GM12891 (cell line): ENCODE measurements around the gene NDUFB8.

ENCODE experiments used
- PAX5 ChIP-seq: IDR thresholded peaks from 2 replicates; pipeline ENCODE4 v1.6.1; 2011; ENCODE audit warnings: low read length, moderate library complexity, mild to moderate bottlenecking; ENCODE audit not compliant: insufficient read depth, severe bottlenecking
- POLR2A ChIP-seq: IDR thresholded peaks from 2 replicates; pipeline ENCODE4 v1.6.1; 2011; ENCODE audit warnings: low read depth, low read length, control low read depth
- POLR2AphosphoS5 ChIP-seq: IDR thresholded peaks from 2 replicates; pipeline ENCODE4 v1.6.1; 2011; ENCODE audit warnings: low read depth, low read length, control low read depth
- TAF1 ChIP-seq: IDR thresholded peaks from 2 replicates; pipeline ENCODE4 v1.6.1; 2011; ENCODE audit warnings: low read depth, low read length, control low read depth

DNA sequence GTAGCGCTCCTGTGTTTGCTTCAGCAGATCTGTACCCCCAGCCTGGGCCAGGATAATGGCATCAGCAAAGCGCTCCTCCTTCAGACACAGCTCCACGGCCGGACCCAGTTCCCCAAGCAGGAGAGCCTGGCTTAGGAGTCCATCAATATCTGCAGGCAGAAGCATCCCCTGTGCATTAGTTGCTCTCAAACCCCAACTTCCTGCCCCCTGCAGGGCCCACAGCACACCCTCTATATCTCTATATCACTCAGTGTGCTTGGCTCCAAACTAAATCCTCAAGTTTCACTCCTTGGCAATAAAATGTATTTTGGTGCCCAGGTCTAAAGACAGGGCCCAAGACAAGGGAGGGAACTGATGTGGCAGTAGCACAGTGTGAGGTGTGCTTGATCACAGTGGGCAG is 31.6 kb downstream of the NDUFB8 start:
- TF ChIP-seq POLR2A (no peak), PAX5 (no peak), TAF1 (no peak), POLR2AphosphoS5 (no peak)
